ENCODE data around the gene BEST1.

DNA sequence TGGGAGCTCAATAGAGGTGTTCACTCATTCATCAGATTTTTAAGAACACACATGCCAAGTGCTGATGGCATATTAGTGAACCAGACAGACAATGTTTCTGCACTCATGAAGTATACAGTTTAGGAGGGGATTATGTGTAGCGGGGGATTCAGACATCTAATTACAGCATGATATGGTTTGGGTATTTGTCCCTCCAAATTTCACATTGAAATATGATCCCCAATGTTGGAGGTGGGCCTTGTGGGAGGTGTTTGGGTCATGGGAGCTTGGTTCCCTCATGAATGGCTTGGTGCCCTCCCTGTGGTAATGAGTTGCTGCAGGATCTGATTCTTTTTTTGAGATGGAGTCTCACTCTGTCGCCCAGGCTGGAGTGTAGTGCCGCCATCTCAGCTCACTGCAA is 23.9 kb upstream of the BEST1 start:
- TF ChIP-seq, protein P1, sequence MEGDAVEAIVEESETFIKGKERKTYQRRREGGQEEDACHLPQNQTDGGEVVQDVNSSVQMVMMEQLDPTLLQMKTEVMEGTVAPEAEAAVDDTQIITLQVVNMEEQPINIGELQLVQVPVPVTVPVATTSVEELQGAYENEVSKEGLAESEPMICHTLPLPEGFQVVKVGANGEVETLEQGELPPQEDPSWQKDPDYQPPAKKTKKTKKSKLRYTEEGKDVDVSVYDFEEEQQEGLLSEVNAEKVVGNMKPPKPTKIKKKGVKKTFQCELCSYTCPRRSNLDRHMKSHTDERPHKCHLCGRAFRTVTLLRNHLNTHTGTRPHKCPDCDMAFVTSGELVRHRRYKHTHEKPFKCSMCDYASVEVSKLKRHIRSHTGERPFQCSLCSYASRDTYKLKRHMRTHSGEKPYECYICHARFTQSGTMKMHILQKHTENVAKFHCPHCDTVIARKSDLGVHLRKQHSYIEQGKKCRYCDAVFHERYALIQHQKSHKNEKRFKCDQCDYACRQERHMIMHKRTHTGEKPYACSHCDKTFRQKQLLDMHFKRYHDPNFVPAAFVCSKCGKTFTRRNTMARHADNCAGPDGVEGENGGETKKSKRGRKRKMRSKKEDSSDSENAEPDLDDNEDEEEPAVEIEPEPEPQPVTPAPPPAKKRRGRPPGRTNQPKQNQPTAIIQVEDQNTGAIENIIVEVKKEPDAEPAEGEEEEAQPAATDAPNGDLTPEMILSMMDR (IDR thresholded peaks at IDR 0.05) = no peak
- no peak for TF ChIP-seq POLR2A (IDR thresholded peaks at IDR 0.05)
- no peak for TF ChIP-seq EP300 (IDR thresholded peaks at IDR 0.05)

All from tibial nerve (tissue), 4 donors.